ENCODE results near the gene MACIR. TPM values are rescaled to one million over a fixed set of nuclear protein-coding genes. Genes with fewer than 3 reads are reported as not detected.

MACIR gene
- total RNA-seq, 3 donors from 2014 or later = 30.3 to 72.5 (median 67.9) TPM

DNA sequence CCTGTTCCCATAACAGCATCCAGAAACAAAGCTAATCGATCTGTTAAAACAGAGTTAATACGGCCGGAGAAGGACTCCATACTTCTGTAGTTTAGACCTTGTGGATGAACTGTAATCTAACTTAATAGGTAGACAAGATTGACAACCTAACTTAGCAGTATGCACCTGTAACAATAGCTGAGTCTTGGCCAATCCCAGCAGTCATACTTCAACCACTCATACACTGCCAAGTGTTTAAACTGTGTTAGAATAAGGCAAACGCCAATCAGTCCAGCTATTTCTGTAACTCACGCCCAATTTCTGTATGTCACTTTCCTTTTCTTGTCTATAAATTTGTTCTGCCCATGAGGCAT, 33.7 kb upstream of the MACIR start:
- Histone ChIP-seq H3K4me1 (ENCODE audit: low read depth) (no peaks in the 10 kb centered on the region), H3K36me3 (ENCODE audit: low read depth) (no peaks in the 10 kb centered on the region), H3K9me3 (no peaks in the 10 kb centered on the region), H3K4me3 (no peak overlapping the region)
- TF ChIP-seq, protein P1, sequence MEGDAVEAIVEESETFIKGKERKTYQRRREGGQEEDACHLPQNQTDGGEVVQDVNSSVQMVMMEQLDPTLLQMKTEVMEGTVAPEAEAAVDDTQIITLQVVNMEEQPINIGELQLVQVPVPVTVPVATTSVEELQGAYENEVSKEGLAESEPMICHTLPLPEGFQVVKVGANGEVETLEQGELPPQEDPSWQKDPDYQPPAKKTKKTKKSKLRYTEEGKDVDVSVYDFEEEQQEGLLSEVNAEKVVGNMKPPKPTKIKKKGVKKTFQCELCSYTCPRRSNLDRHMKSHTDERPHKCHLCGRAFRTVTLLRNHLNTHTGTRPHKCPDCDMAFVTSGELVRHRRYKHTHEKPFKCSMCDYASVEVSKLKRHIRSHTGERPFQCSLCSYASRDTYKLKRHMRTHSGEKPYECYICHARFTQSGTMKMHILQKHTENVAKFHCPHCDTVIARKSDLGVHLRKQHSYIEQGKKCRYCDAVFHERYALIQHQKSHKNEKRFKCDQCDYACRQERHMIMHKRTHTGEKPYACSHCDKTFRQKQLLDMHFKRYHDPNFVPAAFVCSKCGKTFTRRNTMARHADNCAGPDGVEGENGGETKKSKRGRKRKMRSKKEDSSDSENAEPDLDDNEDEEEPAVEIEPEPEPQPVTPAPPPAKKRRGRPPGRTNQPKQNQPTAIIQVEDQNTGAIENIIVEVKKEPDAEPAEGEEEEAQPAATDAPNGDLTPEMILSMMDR (IDR thresholded peaks at IDR 0.05) = no peak
- intact Hi-C loops (cut with DNase I, micrococcal nuclease) = no loop called here
- no peak for DNase-seq
- no peak for ATAC-seq

DNA sequence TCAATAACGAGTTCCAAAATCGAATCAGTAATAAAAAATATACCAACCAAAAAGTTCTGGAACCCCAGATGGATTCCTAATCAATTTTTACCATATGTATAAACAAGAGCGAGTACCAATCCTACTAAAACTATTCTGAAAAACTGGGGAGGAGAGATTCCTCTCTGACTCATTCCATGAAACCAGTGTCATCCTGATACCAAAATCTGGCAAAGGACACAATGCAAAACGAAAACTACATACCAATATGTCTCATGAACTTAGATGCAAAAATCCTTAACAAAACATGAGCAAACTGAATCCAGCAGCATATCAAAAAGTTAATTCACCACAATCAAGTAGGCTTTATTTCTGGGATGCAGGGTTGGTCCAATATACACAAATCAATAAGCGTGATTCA, 30.5 kb upstream of the MACIR start:
- DNase-seq (no peak), ATAC-seq (no peak)
- intact Hi-C loops (cut with DNase I, micrococcal nuclease) = no loop called here
- TF ChIP-seq, protein P1 (IDR thresholded peaks at IDR 0.05) = no peak
- Histone ChIP-seq H3K4me1 (ENCODE audit: low read depth) (no peaks in the 10 kb centered on the region), H3K9me3 (no peaks in the 10 kb centered on the region), H3K36me3 (ENCODE audit: low read depth) (no peaks in the 10 kb centered on the region), H3K4me3 (no peak overlapping the region)

DNA sequence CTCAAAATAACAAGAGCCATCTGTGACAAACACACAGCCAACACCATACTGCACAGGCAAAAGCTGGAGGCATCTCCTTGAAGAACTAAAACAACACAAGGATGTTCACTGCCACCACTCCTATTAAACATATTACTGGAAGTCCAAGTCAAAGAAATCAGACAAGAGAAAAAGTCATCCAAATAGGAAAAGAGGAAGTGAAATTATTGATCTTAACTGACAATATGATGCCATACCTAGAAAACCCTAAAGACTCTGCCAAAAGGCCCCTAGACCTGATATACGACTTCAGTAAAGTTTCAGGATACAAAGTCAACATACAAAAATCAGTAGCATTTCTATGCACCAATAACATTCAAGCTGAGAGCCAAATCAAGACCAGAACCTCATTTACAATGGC, 30.0 kb upstream of the MACIR start:
- ATAC-seq (no peak), DNase-seq (no peak)
- Histone ChIP-seq H3K36me3 (ENCODE audit: low read depth) (no peaks in the 10 kb centered on the region), H3K4me1 (ENCODE audit: low read depth) (no peaks in the 10 kb centered on the region), H3K4me3 (no peak overlapping the region), H3K9me3 (no peaks in the 10 kb centered on the region)
- intact Hi-C loops (cut with DNase I, micrococcal nuclease) = no loop called here
- TF ChIP-seq, protein P1 (IDR thresholded peaks at IDR 0.05) = no peak

DNA sequence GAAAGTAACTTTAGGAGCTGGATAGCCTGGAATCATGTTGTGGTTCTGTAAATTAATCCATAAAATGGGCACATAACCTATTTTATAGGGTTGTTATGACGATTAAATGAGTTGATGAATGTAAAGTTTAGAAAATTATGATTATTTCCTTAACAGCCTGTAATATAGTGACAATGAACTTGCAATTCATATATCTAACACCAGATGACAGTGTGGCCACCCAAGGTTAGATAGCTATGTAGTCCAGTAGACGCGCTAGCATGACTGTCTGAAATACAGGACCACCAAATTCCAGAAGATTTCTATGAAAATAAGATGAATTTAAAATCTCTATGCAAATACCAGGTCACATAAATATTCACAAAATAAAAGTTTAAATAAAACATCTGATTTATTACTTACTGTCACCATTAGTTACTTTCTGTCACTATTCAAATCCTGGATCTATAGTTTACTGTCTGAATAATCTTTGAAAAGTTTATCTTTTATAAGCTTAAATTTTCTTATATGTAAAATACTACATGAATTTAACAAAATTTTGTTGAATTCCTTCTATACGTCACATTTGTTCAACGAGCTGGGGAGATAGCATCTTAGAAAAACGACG, 26.1 kb upstream of the MACIR start:
- intact Hi-C loops (cut with DNase I, micrococcal nuclease) = loop anchor here (2.0 to 5.0 kb wide), 2 partner anchors 242 to 245 kb away; no protein-coding TSS in a partner anchor
- Histone ChIP-seq H3K36me3 (ENCODE audit: low read depth) (no peaks in the 10 kb centered on the region), H3K9me3 (no peaks in the 10 kb centered on the region), H3K4me3 (no peak overlapping the region), H3K4me1 (ENCODE audit: low read depth) (no peaks in the 10 kb centered on the region)
- TF ChIP-seq, protein P1 (IDR thresholded peaks at IDR 0.05) = peak; percentile 75
- peak in 1 of 3 donors; percentile 59 for DNase-seq
- ATAC-seq = peak; percentile 86

DNA sequence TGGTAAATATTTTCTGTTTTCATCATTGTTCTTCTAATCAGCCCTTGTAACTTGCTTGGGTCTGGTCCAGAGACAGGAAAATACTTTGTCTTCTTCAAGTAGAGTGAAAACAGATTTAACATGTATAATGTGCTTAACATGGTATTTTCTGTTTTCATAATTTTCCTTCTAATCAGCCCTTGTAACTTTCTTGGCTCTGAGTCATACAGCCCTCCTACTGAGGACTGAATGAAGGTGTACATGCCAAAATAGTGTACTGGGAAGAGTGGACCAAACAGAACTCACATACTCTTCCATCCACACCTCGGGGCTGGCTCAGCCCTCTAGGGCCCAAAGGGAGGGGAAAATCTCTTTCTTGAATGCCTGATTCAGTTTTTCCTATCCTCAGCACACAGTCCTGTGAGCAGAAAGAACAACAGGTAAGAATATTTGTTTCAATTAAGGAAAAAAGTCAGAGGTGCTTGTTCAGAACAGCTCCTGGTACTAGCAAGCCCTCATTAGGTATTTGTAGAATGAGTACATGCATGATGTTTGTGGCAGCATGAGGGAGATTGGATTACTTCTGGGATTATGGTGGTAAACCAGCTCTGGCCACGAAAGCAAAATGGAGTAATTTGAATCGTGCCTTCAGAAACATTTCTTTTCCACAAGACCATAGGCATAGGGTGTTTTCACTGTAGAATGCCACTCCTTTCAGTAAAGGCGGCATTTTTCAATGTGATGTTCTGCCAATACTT, 24.2 kb upstream of the MACIR start:
- DNase-seq (no peak), ATAC-seq (no peak)
- H3K36me3 ChIP-seq (ENCODE audit: low read depth) = no peaks in the 10 kb centered on the region
- TF ChIP-seq, protein P1 (IDR thresholded peaks at IDR 0.05) = no peak
- no peaks in the 10 kb centered on the region for H3K4me1 ChIP-seq (ENCODE audit: low read depth)
- peaks cover 4% of the 10 kb centered on the region for H3K9me3 ChIP-seq
- intact Hi-C loops (cut with DNase I, micrococcal nuclease) = loop anchor here in 1 of 2 donors (5.0 kb wide), 1 partner anchor 243 kb away; no protein-coding TSS in a partner anchor
- no peak overlapping the region for H3K4me3 ChIP-seq
